HepG2 (cell line): Measurements from ENCODE around the gene RINL. TPM values are rescaled to one million over a fixed set of nuclear protein-coding genes. Genes with fewer than 3 reads are reported as not detected.

Source experiments
- AHDC1 ChIP-seq: sonication (generic); formaldehyde crosslinking; IDR thresholded peaks from 2 replicates; pipeline ENCODE4 v1.5.1; 2020; ENCODE audit warnings: mild to moderate bottlenecking, missing genetic modification reagents, borderline replicate concordance
- ATM ChIP-seq: fragments of 450-650 bp; IDR thresholded peaks from 2 replicates; pipeline ENCODE4 v1.7.1; 2017; ENCODE audit warnings: mild to moderate bottlenecking, borderline replicate concordance
- ATRX ChIP-seq: sonication (generic); formaldehyde crosslinking; IDR thresholded peaks from 2 replicates; pipeline ENCODE4 v1.4.0; 2020; ENCODE audit warnings: missing genetic modification reagents, borderline replicate concordance
- BHLHE40 ChIP-seq: IDR thresholded peaks from 2 replicates; pipeline ENCODE4 v1.6.1; 2011; ENCODE audit warnings: low read length, improper control_type of control experiment
- CC2D1A ChIP-seq: sonication (generic); formaldehyde crosslinking; IDR thresholded peaks from 2 replicates; pipeline ENCODE4 v1.8.1; 2023; ENCODE audit warnings: mild to moderate bottlenecking, missing genetic modification reagents
- DZIP1 ChIP-seq: sonication (generic); formaldehyde crosslinking; IDR thresholded peaks from 2 replicates; pipeline ENCODE4 v1.5.0; 2020; ENCODE audit warnings: mild to moderate bottlenecking, missing genetic modification reagents
- HOXA5 ChIP-seq: sonication (generic); formaldehyde crosslinking; IDR thresholded peaks from 2 replicates; pipeline ENCODE4 v1.4.0; 2020; ENCODE audit warnings: missing genetic modification reagents
- KLF6 ChIP-seq: IDR thresholded peaks from 2 replicates; pipeline ENCODE4 v1.8.0; 2016; ENCODE audit warnings: missing biosample characterization, missing genetic modification reagents
- LCORL ChIP-seq, 2 experiments: fragments of 450-650 bp in 1 of 2; sonication (generic) in 1 of 2; formaldehyde crosslinking in 1 of 2; IDR thresholded peaks; 2 replicates each; pipeline versions ENCODE4 v1.5.0 to v1.6.1; 2017 to 2020; ENCODE audit warnings: antibody characterized with exemption in 1 of 2, missing genetic modification reagents in 1 of 2
- NFRKB ChIP-seq: fragments of 450-650 bp; IDR thresholded peaks from 2 replicates; pipeline ENCODE4 v1.6.1; 2017
- SIN3A ChIP-seq: IDR thresholded peaks from 2 replicates; pipeline ENCODE4 v1.6.1; 2011; ENCODE audit warnings: low read depth, mild to moderate bottlenecking, control low read depth, low read length, borderline replicate concordance
- SMAD9 ChIP-seq: sonication (generic); formaldehyde crosslinking; IDR thresholded peaks from 2 replicates; pipeline ENCODE4 v1.5.1; 2020; ENCODE audit warnings: mild to moderate bottlenecking, missing genetic modification reagents
- SP4 ChIP-seq: sonication (generic); formaldehyde crosslinking; IDR thresholded peaks from 2 replicates; pipeline ENCODE4 v1.8.1; 2023; ENCODE audit warnings: mild to moderate bottlenecking, missing genetic modification reagents
- ZNF17 ChIP-seq: sonication (generic); formaldehyde crosslinking; IDR thresholded peaks from 2 replicates; pipeline ENCODE4 v1.5.0; 2020; ENCODE audit warnings: mild to moderate bottlenecking, missing genetic modification reagents
- ZNF30 ChIP-seq: sonication (generic); formaldehyde crosslinking; IDR thresholded peaks from 2 replicates; pipeline ENCODE4 v1.5.0; 2020; ENCODE audit warnings: mild to moderate bottlenecking, missing genetic modification reagents
- ZNF331 ChIP-seq: sonication (generic); formaldehyde crosslinking; IDR thresholded peaks from 2 replicates; pipeline ENCODE4 v1.4.0; 2020; ENCODE audit warnings: missing genetic modification reagents
- ZNF414 ChIP-seq: sonication (generic); formaldehyde crosslinking; IDR thresholded peaks from 2 replicates; pipeline ENCODE4 v1.5.0; 2020; ENCODE audit warnings: missing genetic modification reagents
- ZNF652 ChIP-seq: IDR thresholded peaks from 2 replicates; pipeline ENCODE4 v1.6.1; 2016; ENCODE audit warnings: low read depth, borderline replicate concordance
- ZNF790 ChIP-seq: sonication (generic); formaldehyde crosslinking; IDR thresholded peaks from 2 replicates; pipeline ENCODE4 v1.8.0; 2022; ENCODE audit warnings: missing genetic modification reagents, mild to moderate bottlenecking, borderline replicate concordance
- ZNF839 ChIP-seq: sonication (generic); formaldehyde crosslinking; IDR thresholded peaks from 2 replicates; pipeline ENCODE4 v1.4.0; 2020; ENCODE audit warnings: missing genetic modification reagents, mild to moderate bottlenecking, borderline replicate concordance
- ZNF879 ChIP-seq: sonication (generic); formaldehyde crosslinking; IDR thresholded peaks from 2 replicates; pipeline ENCODE4 v1.8.1; 2023; ENCODE audit warnings: missing genetic modification reagents
- ZSCAN9 ChIP-seq: IDR thresholded peaks from 2 replicates; pipeline ENCODE4 v1.6.1; 2016; ENCODE audit warnings: borderline replicate concordance
- polyA plus RNA-seq, 8 experiments: library from polyadenylated mRNA; depleted of rRNA in 3 of 8; stranded (reverse) in 7 of 8; unstranded in 1 of 8; fragments of >200 nt; fragmentation: Illumina TruSeq in 4 of 8; extraction: Trizol in 4 of 8; gene quantifications; 2 replicates each; pipeline versions ENCODE4 v1.2.1 to v1.2.3, GENCODE V29; 2011 to 2016; ENCODE audit warnings: low read depth in 4 of 8, missing spikeins in 1 of 8, mixed read lengths in 1 of 8; ENCODE audit not compliant: insufficient read depth in 1 of 8
- total RNA-seq, 5 experiments: library from RNA; depleted of rRNA; stranded (reverse); fragments of >200 nt; fragmentation: Illumina TruSeq; extraction: Trizol; gene quantifications; 2 replicates each; pipeline ENCODE4 v1.2.3, GENCODE V29; 2016; ENCODE audit warnings: low read depth in 1 of 5

RINL gene
- total and polyA plus RNA-seq, 2 of the 13 experiments (the other 11 are each of a cell fraction or from before 2014, with no cell fraction given), result 11.4 to 18.0 TPM

- TF ChIP-seq SP4 (CRISPR knock-in tag) (peak; percentile 95), ATRX (CRISPR knock-in tag) (no peak), KLF6 (CRISPR knock-in tag) (no peak), ZNF879 (CRISPR knock-in tag) (no peak), SIN3A (peak; percentile 42; the same call in 1 of the 2 replicates), ZNF652 (no peak), CC2D1A (no peak), SMAD9 (CRISPR knock-in tag) (no peak), BHLHE40 (peak; percentile 74; the same call in 1 of the 2 replicates), ATM (no peak), ZNF790 (peak; percentile 68; the same call in 1 of the 2 replicates), ZNF414 (CRISPR knock-in tag) (no peak), AHDC1 (CRISPR knock-in tag) (peak; percentile 60; the same call in 1 of the 2 replicates), NFRKB (no peak), ZNF17 (CRISPR knock-in tag) (no peak), DZIP1 (CRISPR knock-in tag) (no peak), ZNF839 (0 out of 2 replicates have a peak, but pooled peaks have one; percentile 29), LCORL (IDR thresholded peaks at IDR 0.05) (no peak), LCORL (CRISPR knock-in tag; IDR thresholded peaks at IDR 0.05) (peak; percentile 52; the same call in 1 of the 2 replicates), HOXA5 (CRISPR knock-in tag) (peak; percentile 38; the same call in 1 of the 2 replicates), ZNF331 (CRISPR knock-in tag) (peak; percentile 8; the same call in 1 of the 2 replicates), ZSCAN9 (CRISPR knock-in tag) (no peak; the same call in 1 of the 2 replicates), ZNF30 (no peak)
These were observed 21.5 kb upstream of the RINL start, which contains the start of the genes NFKBIB and SIRT2 (continued) for GRCh38 chr19:38899447-38900201.
